Panc1 (cell line): ENCODE results near the gene RUVBL1. TPM values are rescaled to one million over a fixed set of nuclear protein-coding genes. Genes with fewer than 3 reads are reported as not detected.

Experiments used
- ATAC-seq: fragments of 200-7000 bp; cut with Tn5 transposase; 2 replicates; pipeline ENCODE4 v1.9.1; 2020; ENCODE audit warnings: mild to moderate bottlenecking, moderate library complexity
- BruUV-seq: library from RNA; stranded (reverse); fragments of 400-500 nt; replicated peaks from 2 replicates; lab custom pipeline; 2021; lab: Mats Ljungman, UMichigan
- CTCF ChIA-PET: fragments of 300-600 bp; sonication (Branson Sonifier 250); formaldehyde crosslinking; loops from one replicate; lab custom pipeline; 2022; ENCODE audit warnings: antibody characterized with exemption; lab: Charles Lee
- POLR2A ChIA-PET: fragments of 300-600 bp; sonication (Branson Sonifier 250); formaldehyde crosslinking; loops from one replicate; lab custom pipeline; 2022; ENCODE audit warnings: antibody characterized with exemption; lab: Charles Lee
- DNase-seq: peaks from one replicate; pipeline ENCODE4 v3.0.0-alpha.2; 2010; ENCODE audit warnings: low read depth, low spot score
- H3K27ac ChIP-seq: 2 replicates; pipeline ENCODE4 v1.5.1; 2011; ENCODE audit warnings: mild to moderate bottlenecking, low read length, inconsistent platforms
- H3K27me3 ChIP-seq: fragments of 200-500 bp; sonication (Bioruptor generic); 2 replicates; pipeline ENCODE4 v1.6.0; 2014; ENCODE audit warnings: low read length, inconsistent platforms; ENCODE audit not compliant: control insufficient read depth, insufficient read depth
- H3K36me3 ChIP-seq: fragments of 200-500 bp; sonication (Bioruptor generic); 2 replicates; pipeline ENCODE4 v1.5.1; 2014; ENCODE audit warnings: inconsistent platforms, mild to moderate bottlenecking, low read length, moderate library complexity; ENCODE audit not compliant: control insufficient read depth, insufficient read depth
- H3K4me1 ChIP-seq: 2 replicates; pipeline ENCODE4 v1.5.1; 2011; ENCODE audit warnings: inconsistent platforms, mild to moderate bottlenecking, low read length, moderate library complexity; ENCODE audit not compliant: control insufficient read depth, insufficient read depth
- H3K4me3 ChIP-seq, 2 experiments: 2 replicates each; pipeline ENCODE4 v1.5.1; 2011 to 2012; ENCODE audit warnings: low read depth in 2 of 2, low read length in 2 of 2, mild to moderate bottlenecking in 2 of 2, inconsistent platforms in 1 of 2, moderate library complexity in 1 of 2
- H3K9me3 ChIP-seq: fragments of 200-500 bp; sonication (Bioruptor generic); 2 replicates; pipeline ENCODE4 v1.5.1; 2014; ENCODE audit warnings: low read depth, mild to moderate bottlenecking, inconsistent platforms, low read length, moderate library complexity; ENCODE audit not compliant: control insufficient read depth, insufficient read depth
- CTCF ChIP-seq: fragments of 450-650 bp; IDR thresholded peaks from 2 replicates; pipeline ENCODE4 v1.5.1; 2017; ENCODE audit warnings: mild to moderate bottlenecking
- POLR2AphosphoS5 ChIP-seq: IDR thresholded peaks from 2 replicates; pipeline ENCODE4 v1.6.1; 2012; ENCODE audit warnings: mild to moderate bottlenecking, low read depth, low read length, moderate library complexity
- REST ChIP-seq, 2 experiments: IDR thresholded peaks; 2 replicates each; pipeline ENCODE4 v1.6.1; 2011 to 2012; ENCODE audit warnings: low read depth in 2 of 2, control low read depth in 1 of 2, low read length in 1 of 2, mild to moderate bottlenecking in 1 of 2, moderate library complexity in 1 of 2; ENCODE audit not compliant: insufficient read depth in 1 of 2
- SIN3A ChIP-seq: IDR thresholded peaks from 2 replicates; pipeline ENCODE4 v1.6.1; 2012; ENCODE audit warnings: low read depth, mild to moderate bottlenecking, low read length, moderate library complexity, borderline replicate concordance; ENCODE audit not compliant: insufficient read depth
- TCF7L2 ChIP-seq: IDR thresholded peaks from 2 replicates; pipeline ENCODE4 v1.6.1; 2011; ENCODE audit warnings: mild to moderate bottlenecking, low read depth, low read length, inconsistent platforms
- in situ Hi-C: cut with HindIII; loops from 2 replicates; pipeline ENCODE4 v1.10.0; 2016; ENCODE audit warnings: low sequenced_read_pairs, low pct_unique_long_range_greater_than_20kb
- intact Hi-C: fragments of 100-400 bp; cut with micrococcal nuclease; formaldehyde crosslinking; loops from one replicate; pipeline ENCODE4 v1.10.0; 2022; ENCODE audit not compliant: unreplicated experiment
- total RNA-seq: library from RNA; stranded (reverse); gene quantifications from one replicate; pipeline ENCODE4 v1.2.1, GENCODE V29; 2021; ENCODE audit not compliant: unreplicated experiment

RUVBL1 gene
- total RNA-seq, 1 experiment from 2014 or later, result 122 TPM

GRCh38 chr3:128083980-128084674, 39.5 kb downstream of the RUVBL1 start:
- no TSS peak for BruUV-seq
- Histone ChIP-seq H3K36me3 (peaks cover 11% of the 10 kb centered on the region; the same call in 1 of the 2 replicates), H3K4me3 (no peak overlapping the region), H3K9me3 (no peaks in the 10 kb centered on the region), H3K27ac (no peak overlapping the region), H3K27me3 (no peaks in the 10 kb centered on the region), H3K4me1 (no peaks in the 10 kb centered on the region)
- intact Hi-C loops (no loop called here), in situ Hi-C loops (no loop called here)
- TF ChIP-seq POLR2AphosphoS5, result no peak
- no peak for TF ChIP-seq TCF7L2
- TF ChIP-seq CTCF, result no peak
- TF ChIP-seq REST (IDR thresholded peaks at IDR 0.05; ENCODE audit: insufficient read depth in 1 of 2, low read depth in 2 of 2, low read length in 1 of 2), result no peak
- no peak for TF ChIP-seq SIN3A
- ATAC-seq, result no peak
- DNase-seq, result no peak
- CTCF ChIA-PET, result interaction anchor here (0.6 to 1.5 kb wide), 3 partner anchors 9 to 509 kb away, joined by 3 to 5 read pairs (median 4); no protein-coding TSS in a partner anchor
- POLR2A ChIA-PET, result no interaction called here

GRCh38 chr3:128083396-128083795, 40.2 kb downstream of the RUVBL1 start:
- H3K27me3 ChIP-seq, result no peaks in the 10 kb centered on the region
- no peak overlapping the region for H3K4me3 ChIP-seq
- CTCF ChIA-PET, result interaction anchor here (1.5 kb wide), 1 partner anchor 12 kb away, joined by 4 read pairs; no protein-coding TSS in a partner anchor
- H3K4me1 ChIP-seq, result no peaks in the 10 kb centered on the region
- no peak for ATAC-seq
- POLR2A ChIA-PET, result no interaction called here
- intact Hi-C loops (no loop called here), in situ Hi-C loops (no loop called here)
- H3K27ac ChIP-seq, result no peak overlapping the region
- no peak for DNase-seq
- no peak for TF ChIP-seq POLR2AphosphoS5
- no peak for TF ChIP-seq SIN3A
- TF ChIP-seq TCF7L2, result no peak
- no peak for TF ChIP-seq CTCF
- no peak for TF ChIP-seq REST (IDR thresholded peaks at IDR 0.05; ENCODE audit: insufficient read depth in 1 of 2, low read depth in 2 of 2, low read length in 1 of 2)
- H3K9me3 ChIP-seq, result no peaks in the 10 kb centered on the region
- peaks cover 11% of the 10 kb centered on the region; the same call in 1 of the 2 replicates for H3K36me3 ChIP-seq
- BruUV-seq, result no TSS peak
